ENCODE data around the gene IL1RL2. TPM values are rescaled to one million over a fixed set of nuclear protein-coding genes. Genes with fewer than 3 reads are reported as not detected.

IL1RL2 gene
- total and polyA plus RNA-seq, 2 of the 4 experiments (the other 2 are of a cell fraction) = 0.09 to 0.36 TPM

DNA sequence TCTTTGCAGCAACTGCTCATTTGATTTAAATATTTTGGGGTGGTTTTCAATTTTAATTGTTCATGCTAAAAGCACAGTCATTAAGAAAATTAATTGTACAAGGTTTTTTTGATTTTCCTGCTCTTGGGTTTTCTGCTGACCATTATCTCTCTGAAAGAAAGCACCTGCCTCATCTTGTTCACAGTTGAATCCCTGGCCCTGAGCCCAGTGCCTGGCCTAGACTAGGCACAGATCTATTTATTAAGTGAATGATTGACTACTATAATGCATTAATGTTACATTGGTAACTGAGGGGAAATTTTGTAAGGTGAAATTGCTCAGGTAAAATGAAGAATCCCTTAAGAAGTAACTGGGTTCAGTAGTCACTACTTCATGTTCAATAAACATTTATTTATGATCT, 22.0 kb downstream of the IL1RL2 start:
- Histone ChIP-seq H4K91ac (ENCODE audit: insufficient read depth, low read depth, low read length) (no peak overlapping the region), H3K27ac (ENCODE audit: insufficient read depth, low read length) (no peak overlapping the region), H3K9me1 (ENCODE audit: insufficient read depth, low read length) (no peaks in the 10 kb centered on the region), H3K27me3 (ENCODE audit: control insufficient read depth, insufficient read depth, low read length) (no peaks in the 10 kb centered on the region), H3K4me2 (ENCODE audit: low read depth, low read length) (no peak overlapping the region), H3K4ac (ENCODE audit: low read depth, low read length) (no peak overlapping the region), H3K18ac (ENCODE audit: low read depth, low read length) (no peak overlapping the region), H4K8ac (ENCODE audit: low read depth in 2 of 2, low read length in 2 of 2) (no peak overlapping the region), H2AFZ (replicated peaks; ENCODE audit: low read length, poor library complexity) (no peak overlapping the region), H2AK5ac (ENCODE audit: low read depth, low read length) (no peak overlapping the region), H4K5ac (ENCODE audit: low read depth, low read length) (no peak overlapping the region), H3K23ac (ENCODE audit: low read depth, low read length) (no peak overlapping the region), H4K20me1 (ENCODE audit: insufficient read depth, low read length) (no peaks in the 10 kb centered on the region), H3K79me1 (ENCODE audit: low read depth in 1 of 2, low read length in 2 of 2) (no peaks in the 10 kb centered on the region), H3K9ac (ENCODE audit: low read depth, low read length) (no peak overlapping the region), H2AK9ac (replicated peaks; ENCODE audit: low read depth, low read length, poor library complexity) (no peak overlapping the region), H3K14ac (replicated peaks; ENCODE audit: low read depth, low read length) (no peak overlapping the region), H2BK5ac (ENCODE audit: low read depth, low read length, poor library complexity, severe bottlenecking) (no peak overlapping the region), H2BK15ac (ENCODE audit: low read depth, low read length) (no peak overlapping the region), H3K9me3 (ENCODE audit: control insufficient read depth, insufficient read depth, low read length) (no peaks in the 10 kb centered on the region), H3K36me3 (ENCODE audit: control insufficient read depth, insufficient read depth, low read length) (no peaks in the 10 kb centered on the region), H3K4me1 (ENCODE audit: control insufficient read depth, insufficient read depth, low read length) (no peaks in the 10 kb centered on the region), H3K4me3 (ENCODE audit: insufficient read depth, low read depth, low read length) (no peak overlapping the region), H2BK20ac (ENCODE audit: low read depth, low read length) (no peak overlapping the region), H3K56ac (ENCODE audit: extremely low read depth, insufficient read depth, low read length) (no peak overlapping the region), H2BK120ac (ENCODE audit: low read depth, low read length) (no peak overlapping the region)
- dilution Hi-C loops (cut with HindIII; ENCODE audit: low sequenced_read_pairs, unreplicated experiment) = no loop called here
- ATAC-seq (ENCODE audit: low read depth) (no peak), DNase-seq (no peak)
- in situ Hi-C loops (cut with MboI; ENCODE audit: low sequenced_read_pairs) = no loop called here
- ChIA-PET POLR2A (ENCODE audit: unreplicated experiment) (no interaction called here), CTCF (no interaction called here)
- TF ChIP-seq CEBPB (IDR thresholded peaks at IDR 0.05; ENCODE audit: low read depth, low read length) (no peak), MAZ (IDR thresholded peaks at IDR 0.05; ENCODE audit: borderline replicate concordance, low read depth, low read length) (no peak), RAD21 (IDR thresholded peaks at IDR 0.05; ENCODE audit: low read length) (no peak), RCOR1 (IDR thresholded peaks at IDR 0.05; ENCODE audit: insufficient replicate concordance, low read length) (no peak), CHD1 (IDR thresholded peaks at IDR 0.05; ENCODE audit: low read depth, low read length) (no peak), MXI1 (IDR thresholded peaks at IDR 0.05; ENCODE audit: borderline replicate concordance, low read depth, low read length) (no peak), USF2 (IDR thresholded peaks at IDR 0.05; ENCODE audit: low read depth, low read length) (no peak)
- TF ChIP-seq, protein P1, sequence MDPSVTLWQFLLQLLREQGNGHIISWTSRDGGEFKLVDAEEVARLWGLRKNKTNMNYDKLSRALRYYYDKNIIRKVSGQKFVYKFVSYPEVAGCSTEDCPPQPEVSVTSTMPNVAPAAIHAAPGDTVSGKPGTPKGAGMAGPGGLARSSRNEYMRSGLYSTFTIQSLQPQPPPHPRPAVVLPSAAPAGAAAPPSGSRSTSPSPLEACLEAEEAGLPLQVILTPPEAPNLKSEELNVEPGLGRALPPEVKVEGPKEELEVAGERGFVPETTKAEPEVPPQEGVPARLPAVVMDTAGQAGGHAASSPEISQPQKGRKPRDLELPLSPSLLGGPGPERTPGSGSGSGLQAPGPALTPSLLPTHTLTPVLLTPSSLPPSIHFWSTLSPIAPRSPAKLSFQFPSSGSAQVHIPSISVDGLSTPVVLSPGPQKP (IDR thresholded peaks at IDR 0.05; ENCODE audit: borderline replicate concordance, low read depth, low read length) = no peak
- intact Hi-C loops (cut with micrococcal nuclease) = no loop called here
- no TSS peak for BruUV-seq (replicated peaks)

Measured in IMR-90 (cell line).